GM18511 (cell line): ENCODE measurements around the gene TMEM106C.
A peak's percentile ranks its signal among the peaks of the same experiment; 100 is the strongest.

Experiments
- ATAC-seq: cut with Tn5 transposase; IDR thresholded peaks from one replicate; pipeline ENCODE4 v1.9.1; 2021; ENCODE audit warnings: mild to moderate bottlenecking, moderate library complexity; ENCODE audit not compliant: unreplicated experiment

Gene TMEM106C

DNA sequence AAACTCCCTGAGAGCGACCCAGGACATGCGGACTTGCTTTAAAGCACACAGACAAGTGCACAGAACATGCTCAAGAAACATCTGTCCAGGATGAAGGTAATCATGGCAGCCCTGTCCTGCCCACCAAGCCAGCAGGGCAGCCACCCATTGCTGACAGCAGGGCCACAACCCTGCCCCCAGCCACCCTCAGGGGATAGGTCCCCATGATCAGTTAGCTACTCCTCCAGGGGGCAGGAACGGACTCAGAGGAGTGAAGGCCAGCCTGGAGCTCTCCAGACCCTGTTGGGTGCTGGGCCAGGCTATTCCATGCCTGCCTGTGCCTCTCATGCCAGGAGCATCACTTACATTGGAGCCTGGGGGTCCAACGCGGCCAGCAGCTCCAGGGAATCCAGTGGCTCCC, 15.8 kb downstream of the TMEM106C start:
- ATAC-seq, result no peak

DNA sequence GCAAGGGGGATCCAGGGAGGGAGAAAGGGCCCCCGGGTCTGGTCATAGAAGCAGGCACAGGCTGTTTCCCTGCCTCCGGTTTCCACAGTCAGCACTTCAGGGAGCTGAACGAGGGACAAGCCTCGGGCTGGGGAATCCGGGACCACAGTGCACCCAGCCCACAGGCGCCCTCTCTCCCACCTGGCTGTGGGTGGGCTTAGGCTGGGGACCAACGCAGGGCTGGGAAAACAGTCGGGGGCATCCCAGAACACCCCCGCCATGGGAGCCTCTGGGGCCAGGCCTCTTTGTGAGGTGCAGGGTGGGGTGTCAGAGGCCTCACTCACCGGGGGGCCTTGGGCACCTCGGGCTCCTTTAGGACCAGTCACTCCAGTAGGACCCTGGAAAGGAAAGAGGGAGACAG, 16.3 kb downstream of the TMEM106C start:
- ATAC-seq, result no peak

DNA sequence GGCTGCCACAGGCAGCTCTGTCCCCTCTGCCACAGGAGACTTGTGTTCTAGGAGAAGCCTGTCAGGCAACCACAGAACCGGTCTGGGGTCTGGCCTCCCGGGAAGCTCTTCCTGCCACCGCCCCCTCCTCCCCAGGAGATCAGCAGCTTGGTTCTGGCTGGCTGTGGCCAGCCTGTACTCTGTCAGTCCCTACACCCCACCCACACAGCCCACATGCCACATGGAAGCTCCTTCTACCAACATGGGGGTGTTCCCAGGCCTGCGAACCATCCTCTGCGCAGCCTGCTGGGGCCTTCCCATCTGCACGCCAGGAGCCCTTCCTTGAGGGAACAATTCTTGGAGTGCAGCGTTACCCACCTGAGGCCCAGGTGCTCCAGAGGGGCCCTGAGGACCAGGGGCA, 16.8 kb downstream of the TMEM106C start:
- no peak for ATAC-seq

DNA sequence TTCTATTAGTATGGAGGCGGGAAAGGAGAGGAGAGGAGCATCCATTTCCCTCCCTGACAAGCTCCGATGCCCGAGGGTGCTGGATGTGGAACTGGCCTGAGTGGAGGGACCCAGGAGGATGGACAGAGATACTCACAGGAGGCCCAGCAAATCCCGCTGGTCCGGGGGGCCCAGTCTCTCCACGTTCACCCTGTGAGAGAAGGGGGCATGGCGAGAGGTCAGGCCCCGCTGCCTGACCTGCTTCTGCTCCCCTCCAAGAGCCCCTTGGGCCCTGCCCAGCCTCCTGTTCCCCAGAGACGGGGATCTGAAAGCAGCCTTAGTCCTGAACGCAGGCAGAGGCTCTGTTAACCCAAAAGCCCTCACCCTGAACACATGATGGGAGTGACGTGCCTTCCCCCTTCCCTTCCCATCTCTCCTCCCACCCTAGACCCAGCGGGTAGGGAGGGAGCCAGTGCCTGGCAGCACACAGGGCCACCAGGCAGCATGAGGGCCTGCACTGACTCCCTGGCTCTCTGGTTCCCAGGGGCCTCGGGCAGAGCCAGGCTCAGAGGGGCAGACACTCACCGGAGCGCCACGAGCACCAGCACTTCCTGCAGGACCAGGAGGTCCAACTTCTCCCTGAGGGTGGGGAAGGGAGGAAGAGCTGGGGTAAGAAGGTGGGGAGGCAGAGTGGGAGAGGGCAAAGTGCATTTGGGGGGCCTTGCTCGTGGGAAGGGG, 17.5 kb downstream of the TMEM106C start:
- no peak for ATAC-seq

DNA sequence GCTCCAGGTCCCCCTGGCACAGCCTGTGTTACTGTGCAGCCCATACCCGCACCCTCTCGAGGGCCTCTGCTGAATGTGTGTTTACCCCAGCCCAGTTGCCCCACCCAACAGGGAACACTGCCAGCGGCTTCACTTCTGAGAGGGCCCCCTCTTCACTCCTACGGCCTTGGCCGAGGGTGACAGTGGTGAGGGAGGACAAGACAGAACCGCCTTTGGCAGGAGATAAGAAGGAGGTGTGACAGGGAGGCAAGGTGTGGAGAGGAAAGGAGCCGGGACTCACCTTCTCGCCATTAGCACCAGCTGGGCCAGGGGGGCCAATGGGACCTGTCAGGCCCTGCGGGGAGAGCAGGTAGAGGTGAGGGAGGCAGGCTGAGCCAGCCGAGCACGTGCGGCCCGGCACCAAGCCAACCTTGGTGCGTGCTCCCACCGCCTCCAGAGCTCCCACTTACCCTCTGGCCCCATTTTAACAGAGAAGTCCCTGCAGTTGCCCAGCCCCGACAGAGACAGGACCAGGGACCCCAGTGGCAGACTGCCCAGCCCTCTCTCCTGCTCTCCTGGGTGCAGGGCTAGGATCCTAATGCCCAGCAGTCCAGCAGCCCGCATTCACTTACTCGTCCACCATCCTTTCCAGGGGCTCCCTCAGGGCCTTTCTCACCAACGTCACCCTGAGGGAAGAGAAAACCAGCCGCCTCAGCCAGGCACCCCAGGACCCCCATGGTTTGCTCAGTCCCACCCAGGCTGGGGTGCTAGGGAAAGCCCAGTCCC, 18.3 kb downstream of the TMEM106C start:
- no peak for ATAC-seq

DNA sequence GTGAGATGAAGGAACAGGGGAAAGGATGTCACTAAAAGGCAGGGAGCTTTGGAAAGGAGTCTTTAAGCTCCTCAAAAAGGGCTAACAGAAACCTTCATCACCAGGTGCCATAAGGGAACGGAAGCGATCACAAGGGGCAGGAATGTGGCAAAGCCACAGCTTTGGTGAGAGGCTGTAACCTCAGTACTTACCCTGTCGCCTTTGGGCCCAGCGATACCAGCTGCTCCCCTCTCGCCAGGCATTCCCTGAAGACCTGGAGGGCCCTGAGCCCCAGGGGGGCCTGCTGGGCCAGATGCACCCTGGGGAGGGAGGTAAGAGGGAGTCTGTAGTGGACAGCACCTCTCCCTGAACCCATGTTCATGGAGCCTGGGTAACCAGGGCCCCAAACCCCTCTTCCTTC, 18.9 kb downstream of the TMEM106C start:
- ATAC-seq, result no peak

DNA sequence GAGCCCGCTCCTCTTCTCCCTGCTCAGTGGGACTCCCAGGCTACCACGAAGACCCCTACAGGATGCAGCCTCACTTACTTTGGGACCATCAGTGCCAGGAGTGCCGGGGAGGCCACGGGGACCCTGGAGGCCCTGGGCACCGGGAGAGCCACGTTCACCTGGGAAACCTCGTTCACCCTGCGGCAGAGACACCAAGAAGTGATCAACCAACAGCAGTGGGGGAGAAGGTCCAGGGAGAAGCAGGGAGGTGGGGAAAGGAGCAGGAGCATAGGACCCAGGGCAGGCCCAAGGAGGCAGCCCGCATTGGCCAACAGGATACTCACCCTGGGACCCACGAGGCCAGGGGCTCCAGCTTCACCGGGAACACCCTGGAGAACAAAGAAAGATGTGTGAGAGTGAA, 19.4 kb downstream of the TMEM106C start:
- ATAC-seq, result no peak

DNA sequence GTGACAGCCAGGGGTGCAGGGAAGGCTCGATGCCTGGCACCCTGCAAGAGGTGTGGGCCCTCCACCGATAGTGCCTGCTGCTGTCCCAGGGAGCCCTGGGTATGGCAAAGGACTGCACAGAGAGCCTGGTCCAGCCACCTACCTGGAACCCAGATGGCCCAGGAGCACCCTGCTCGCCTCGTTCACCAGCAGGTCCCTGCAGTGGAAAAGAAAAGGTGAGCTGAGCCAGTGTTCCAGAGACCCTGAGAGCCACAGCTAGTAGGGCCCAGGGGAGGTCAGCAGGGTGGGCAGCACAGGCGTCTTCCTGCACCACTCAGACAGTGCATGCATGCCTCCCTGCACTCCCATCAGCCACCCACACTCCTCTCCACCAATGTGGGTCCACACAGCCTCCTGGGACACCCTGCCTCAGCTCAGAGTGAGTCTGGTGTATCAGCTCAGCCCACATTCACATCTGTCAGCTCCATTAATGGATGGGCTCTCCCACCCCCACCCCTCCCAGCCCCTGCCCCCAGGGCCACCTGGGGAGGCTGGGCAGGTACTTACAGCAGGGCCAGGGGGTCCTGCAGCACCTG, 20.2 kb downstream of the TMEM106C start:
- no peak for ATAC-seq

DNA sequence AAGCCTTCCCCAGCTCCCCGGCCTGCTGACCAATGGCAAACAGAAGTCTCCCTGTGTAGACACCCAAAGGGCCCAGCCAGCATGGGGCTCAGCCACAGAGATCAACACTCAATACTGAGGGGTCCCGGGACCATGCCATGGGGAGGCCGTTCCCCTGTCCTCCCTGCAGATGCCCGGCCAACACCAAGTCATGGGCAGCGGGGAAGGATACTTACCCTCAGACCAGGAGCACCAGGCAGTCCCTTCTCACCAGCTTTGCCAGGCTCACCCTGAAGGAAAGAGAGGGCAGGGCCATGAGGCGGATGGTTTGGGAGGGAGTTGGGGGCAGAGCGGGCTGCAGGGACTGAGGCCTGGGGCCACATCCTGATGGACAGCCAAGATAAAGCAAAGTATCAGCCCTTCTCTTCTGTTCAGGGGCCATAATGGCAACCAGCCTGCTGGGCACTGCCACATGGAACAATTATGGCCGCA, 21.0 kb downstream of the TMEM106C start:
- ATAC-seq, result no peak

DNA sequence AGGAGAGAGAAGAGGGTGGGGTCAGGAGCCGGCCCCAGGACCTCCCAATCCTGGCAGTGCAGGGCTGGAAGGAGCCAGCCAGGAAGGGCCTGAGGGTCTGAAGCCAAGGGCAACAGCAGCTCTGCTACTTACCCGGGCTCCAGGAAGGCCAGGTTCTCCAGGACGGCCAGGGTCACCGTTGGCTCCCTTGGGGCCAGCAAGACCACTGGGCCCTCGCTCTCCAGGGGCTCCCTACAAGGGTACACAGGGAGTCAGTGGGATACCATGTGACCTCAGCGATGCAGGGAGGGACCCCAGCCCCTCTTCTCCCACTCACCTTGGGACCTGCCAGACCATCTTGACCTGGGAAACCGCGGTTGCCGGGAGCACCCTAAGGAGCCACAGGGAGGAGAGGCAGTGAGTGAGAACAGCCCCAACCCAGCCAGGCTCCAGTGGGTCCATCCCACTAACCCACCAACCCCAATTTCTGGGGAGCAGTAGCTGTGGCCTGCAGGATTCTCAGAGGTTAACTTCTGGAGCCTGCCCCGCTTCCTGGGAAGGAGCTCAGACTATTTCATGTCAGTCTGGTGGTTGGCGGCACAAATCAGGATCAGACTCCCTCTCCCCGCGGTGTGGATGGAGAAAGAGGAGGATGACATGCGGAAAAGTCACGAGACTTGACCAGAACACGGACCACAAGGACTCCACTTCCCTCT, 22.3 kb downstream of the TMEM106C start:
- no peak for ATAC-seq

DNA sequence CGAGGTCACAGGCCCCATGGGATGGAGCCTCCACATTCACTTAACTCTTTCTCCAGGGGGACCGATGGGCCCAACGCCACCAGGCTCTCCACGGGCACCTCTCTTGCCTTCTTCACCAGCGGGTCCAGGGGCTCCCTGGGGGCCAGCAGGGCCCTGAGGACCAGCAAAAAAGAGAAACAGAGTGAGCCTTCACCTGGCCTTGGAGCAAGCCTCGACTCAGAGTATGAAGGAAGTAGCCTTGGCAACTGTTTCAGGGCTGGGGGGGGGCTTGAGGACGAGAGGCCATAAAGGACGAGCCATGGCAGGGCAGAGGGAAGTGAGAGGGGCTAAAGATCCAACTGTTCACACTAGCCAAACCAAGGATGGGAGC, 22.9 kb downstream of the TMEM106C start:
- no peak for ATAC-seq

DNA sequence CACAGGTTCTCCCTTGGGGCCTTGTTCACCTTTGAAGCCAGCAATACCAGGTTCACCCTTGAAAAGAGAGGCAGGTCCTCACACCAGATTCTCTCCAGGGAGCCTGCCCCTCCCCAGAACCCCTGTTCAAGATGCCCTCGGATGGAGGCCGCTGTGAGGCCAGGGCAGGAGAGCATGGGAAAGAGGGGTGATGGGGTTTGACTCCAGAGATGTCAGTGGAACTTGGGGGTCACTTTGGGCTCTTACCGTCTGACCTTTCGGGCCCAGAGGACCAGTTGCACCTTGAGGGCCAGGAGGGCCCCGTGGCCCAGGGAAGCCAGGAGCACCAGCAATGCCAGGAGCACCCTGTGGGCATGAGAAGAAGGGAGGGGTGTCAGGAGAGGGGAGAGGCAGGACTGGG, 23.4 kb downstream of the TMEM106C start:
- ATAC-seq, result no peak

DNA sequence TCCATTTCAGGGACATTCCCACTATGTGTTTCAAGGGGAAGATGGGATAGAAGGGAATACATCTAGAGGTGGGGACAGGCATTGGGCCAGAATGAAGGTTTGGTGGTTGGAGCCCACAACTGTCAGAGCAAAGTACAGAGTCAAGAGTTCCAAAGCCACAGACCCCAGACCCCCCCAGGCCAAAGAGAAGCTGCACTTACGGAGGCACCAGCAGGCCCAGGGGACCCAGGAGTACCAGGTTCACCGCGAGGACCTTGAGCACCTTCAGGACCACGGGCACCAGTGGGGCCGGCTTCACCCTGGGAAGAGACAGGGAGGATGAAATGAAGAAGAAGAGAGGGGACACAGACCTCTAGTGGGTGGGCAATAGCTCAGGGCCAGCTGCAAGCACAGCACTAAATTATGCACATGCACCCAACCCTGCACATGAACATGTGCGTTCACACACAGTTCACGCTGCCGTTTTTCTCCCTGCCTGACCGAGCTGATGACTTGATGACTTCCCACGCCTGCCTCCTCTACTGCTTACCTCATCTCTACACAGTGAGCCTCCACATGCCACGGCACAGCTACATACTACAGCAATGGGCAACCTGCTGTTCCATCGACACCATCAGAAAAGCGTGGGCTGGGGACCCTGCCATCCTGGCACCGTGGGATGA, 24.1 kb downstream of the TMEM106C start:
- ATAC-seq, result no peak

DNA sequence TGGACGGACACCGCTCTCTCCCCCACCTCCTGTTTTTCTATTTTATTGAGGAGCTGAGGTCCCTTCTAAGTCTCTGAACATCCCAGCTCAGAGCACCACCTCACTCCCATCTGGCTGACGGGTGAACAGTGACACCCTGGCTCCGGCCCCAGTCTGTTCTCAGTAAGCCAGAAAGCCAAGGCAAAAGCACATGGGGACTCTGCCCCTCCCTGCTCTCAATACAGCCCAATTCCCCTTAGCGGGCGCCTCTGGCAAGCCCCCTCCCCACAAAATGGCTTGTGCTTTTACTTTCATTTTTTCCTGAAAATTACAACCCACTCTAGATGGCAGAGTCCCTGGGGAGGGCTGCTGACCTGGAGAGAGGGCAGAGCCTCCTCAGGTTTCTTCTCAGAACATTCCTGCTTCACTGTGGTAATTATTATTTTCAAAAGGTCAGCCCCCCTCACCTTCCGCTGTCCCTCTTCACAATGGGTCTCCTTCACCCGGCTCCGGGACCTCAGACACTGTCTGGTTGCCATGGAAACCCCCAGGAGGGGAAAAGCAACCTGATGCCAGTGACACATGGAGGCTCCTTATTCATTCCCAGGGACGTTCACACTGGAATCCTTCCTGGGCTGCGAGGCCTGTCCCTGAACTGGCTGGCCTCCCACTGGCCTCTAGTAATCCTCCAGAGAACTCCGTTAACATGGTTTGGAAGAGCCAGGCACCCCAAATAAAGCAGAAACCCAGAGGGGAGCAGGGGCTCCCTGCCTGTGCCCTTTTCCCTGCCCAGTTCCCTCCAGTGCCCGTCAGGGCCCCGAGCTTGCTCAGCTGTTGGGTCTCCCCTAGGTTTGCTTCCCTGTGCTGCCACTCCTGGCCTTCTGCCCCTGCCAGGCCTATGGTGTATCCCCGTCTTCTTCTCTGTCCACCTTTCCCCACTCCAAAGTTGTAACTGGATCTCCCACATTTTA, 25.0 kb downstream of the TMEM106C start:
- no peak for ATAC-seq

DNA sequence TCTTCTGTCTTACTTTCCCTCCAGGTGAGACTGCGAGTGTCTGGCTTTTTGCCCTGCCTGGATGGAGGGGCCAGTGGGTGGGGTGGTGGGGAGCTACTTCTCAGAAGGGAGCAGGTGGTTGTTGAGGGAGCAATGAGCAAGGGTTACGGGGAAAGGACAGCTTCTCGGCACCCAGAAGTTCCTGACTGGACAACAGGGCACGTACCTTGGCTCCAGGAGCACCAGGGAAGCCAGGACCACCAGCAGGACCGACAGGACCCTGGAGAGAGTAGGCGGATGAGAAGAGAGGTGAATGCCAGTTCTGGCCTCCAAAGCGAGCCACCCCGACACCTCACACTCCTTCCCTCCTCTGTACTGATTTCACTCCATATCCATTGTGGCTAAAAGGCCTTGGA, 25.6 kb downstream of the TMEM106C start:
- ATAC-seq, result no peak

DNA sequence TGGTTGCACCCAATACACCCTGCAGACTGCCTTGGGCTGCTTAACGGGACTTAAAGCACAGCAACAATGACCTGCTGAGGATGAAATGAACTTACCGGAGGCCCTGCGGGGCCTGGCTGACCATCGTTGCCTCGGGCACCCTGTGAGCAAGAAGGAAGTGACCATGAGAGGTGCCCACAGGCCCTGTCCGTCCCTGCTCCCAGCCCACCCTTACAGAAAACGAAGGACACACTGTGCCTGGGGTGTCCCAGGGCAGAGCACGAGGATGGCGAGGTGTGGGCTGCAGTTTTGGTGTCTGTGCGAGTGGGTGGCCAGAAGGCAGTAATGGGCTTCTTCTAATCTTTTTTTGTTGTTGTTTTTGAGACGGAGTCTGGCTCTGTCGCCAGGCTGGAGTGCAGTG, 26.3 kb downstream of the TMEM106C start:
- no peak for ATAC-seq

DNA sequence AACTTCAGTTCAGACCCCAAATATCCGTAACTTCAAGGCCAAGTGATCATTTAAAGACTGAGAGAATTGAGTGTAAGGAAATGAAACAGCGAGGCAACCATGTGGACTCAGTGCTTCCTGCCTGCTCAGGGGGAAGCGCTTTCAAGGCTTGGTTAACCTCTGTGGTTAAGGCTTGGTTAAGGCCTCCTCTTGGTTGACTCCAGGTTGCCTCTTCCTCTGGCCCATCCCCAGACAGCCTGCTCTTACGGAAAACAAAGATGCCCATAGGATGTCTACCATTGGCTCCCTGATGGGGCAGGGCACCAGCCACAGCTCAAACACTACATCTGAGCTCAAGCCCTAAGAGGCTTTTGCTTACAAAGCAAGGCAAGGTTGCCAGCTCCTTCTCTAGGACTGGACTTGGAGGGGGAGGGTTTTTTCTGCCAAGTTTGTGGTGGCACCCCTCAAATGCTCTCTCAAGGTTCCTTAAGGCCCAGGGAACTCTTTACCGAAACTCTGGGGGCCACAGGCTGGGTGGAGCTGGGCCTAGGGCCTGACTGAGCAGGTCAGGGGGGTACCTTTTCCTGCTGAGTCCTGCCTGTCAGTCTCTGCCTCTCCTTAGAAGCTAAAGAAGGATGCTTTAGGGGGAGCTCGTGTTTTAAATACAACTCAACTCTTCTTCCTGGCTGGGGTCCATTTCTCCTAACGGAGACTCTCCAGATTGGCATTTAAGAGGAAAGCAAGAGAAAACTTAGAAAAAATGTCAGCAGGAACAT, 27.1 kb downstream of the TMEM106C start:
- ATAC-seq, result peak; percentile 95

DNA sequence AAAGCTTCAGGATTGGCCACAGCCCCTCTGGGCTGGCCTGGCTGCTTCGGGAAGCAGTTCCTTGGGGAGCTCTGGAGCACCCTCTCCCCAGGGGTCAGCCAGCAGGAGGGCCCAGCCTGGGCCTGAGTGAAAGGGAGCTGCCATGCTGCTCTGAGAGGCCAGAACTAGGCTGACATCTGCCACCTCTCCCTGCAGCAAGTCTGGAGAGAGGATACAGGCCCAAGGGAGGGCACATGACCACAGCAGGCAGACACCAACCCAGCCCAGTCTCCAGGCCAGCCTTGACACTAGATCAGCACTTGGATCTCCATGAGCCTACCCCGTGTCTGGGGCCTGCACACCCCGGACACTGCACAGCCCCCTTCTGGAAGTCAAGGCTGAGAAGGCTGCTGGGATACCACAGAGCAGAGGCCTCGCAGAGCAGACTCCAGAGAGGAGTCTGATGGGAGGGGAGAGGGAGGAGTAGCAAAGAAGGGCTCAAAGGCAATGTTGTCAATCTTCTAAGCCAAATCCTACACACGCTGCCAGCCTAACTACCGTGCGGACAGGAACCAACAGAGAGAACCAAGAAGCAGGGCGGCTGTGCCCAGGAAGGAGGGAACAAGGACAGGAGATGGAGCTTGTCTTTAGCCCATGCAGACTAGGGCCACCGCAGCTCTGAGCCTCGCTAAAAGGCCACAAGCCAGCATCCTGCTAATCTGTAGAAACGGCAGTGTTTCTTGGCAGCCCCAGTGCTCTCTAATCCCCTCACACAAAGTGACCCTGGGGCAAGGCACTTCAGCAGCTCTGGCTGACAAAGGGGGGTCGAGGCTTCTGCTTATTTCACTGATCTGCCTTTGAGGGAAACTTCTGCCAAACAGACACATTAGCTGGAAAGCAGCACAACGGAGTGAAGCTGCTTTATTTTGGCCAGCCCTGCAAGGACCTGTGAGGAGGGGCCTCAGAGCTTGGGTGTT, 28.0 kb downstream of the TMEM106C start:
- ATAC-seq, result no peak
